NCI-H1694 (cell line): Measurements from ENCODE around the gene HCRTR2.
"Not testable (repeated sequence)": the region's sequence is repeated elsewhere in the genome, so short reads cannot be mapped to it uniquely, and the experiment has no call there.

Experiments
- DNase-seq: peaks from one replicate; lab custom pipeline; 2025; lab: John Stamatoyannopoulos, UW

Gene HCRTR2

GRCh38 chr6:55212156-55212555, 37.8 kb downstream of the HCRTR2 start:
- DNase-seq: no peak

DNA sequence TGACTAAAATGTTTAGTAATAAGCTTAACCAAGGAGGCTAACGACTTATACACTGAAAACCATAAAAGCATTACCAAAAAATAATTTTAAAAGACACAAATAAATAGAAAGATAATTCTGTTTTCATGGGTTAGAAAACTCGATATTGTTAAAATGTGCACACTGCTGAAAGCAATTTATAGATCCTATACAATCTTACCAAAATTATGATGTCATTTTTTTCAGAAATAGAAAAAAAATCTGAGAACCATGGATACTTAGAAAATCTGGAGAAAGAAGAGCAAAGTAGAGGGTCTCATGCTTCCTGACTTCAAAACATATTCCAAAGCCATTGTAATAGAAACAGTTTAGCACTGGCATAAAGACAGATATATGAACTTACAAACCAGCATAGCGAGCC, 46.6 kb downstream of the HCRTR2 start:
- DNase-seq: no peak

DNA sequence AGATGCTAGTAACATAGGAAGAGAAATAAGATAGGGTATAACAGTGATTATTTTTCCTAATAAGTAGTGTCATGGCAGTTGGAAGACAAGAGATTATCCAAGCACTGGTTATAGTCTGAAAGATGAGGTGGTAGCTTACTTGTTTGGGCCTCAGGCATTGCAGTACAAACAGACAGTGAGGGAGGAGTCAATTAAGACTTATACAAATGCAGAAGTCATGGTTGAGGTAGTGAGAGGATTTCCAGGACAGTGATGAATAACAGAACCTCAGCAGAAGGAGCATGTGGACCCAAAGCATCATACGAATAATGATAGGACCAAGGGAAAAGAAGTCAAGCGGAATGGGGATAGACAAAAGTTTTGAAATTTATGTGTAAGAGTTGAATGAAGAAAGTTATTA, 53.5 kb downstream of the HCRTR2 start:
- DNase-seq: no peak

DNA sequence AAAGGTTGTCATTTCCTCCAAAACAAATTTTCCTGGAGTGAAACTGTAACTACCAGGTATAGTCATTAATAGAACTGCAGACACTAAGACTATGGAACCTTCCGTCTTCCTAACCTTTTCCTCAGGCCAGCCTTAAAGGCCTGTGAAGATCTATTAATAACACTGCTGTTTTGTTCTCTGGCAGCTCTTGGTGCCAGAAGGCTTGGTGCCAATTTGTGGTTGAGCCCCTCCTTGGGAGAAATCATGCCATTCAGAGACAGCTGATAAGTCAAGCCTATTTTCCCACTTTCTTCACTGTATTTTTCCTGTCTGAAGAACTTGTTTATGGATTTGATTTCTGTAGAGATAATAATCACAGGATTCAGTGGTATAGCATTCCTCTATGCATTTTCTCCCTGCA, 64.8 kb downstream of the HCRTR2 start:
- no peak for DNase-seq

DNA sequence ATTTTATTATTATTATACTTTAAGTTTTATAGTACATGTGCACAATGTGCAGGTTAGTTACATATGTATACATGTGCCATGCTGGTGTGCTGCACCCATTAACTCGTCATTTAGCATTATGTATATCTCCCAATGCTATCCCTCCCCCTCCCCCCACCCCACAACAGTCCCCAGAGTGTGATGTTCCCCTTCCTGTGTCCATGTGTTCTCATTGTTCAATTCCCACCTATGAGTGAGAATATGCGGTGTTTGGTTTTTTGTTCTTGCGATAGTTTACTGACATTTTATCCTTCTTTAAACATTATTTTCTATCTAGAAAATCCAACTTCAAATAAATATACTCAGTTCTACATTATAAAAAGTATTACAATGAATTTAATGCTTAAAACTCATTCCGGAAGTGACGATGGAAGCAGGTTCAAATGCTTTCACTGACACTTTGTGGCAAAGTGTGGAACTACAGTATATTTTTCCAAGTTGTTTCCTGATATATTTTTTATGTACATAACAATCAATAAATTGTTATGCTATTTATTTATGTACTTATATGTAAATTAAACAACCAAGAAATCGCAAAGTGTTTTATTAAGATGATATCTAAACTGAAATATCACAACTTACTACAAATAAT, 66.8 kb downstream of the HCRTR2 start:
- not testable (repeated sequence) for DNase-seq

GRCh38 chr6:55250400-55250799, 76.1 kb downstream of the HCRTR2 start:
- DNase-seq: no peak

GRCh38 chr6:55255113-55255512, 80.8 kb downstream of the HCRTR2 start:
- DNase-seq: no peak

GRCh38 chr6:55260181-55260580, 85.9 kb downstream of the HCRTR2 start:
- DNase-seq: no peak

- DNase-seq: no peak
These were observed 91.2 kb downstream of the HCRTR2 start for GRCh38 chr6:55265409-55266114.

- DNase-seq: no peak
These were observed 92.6 kb downstream of the HCRTR2 start for GRCh38 chr6:55266896-55267295.

DNA sequence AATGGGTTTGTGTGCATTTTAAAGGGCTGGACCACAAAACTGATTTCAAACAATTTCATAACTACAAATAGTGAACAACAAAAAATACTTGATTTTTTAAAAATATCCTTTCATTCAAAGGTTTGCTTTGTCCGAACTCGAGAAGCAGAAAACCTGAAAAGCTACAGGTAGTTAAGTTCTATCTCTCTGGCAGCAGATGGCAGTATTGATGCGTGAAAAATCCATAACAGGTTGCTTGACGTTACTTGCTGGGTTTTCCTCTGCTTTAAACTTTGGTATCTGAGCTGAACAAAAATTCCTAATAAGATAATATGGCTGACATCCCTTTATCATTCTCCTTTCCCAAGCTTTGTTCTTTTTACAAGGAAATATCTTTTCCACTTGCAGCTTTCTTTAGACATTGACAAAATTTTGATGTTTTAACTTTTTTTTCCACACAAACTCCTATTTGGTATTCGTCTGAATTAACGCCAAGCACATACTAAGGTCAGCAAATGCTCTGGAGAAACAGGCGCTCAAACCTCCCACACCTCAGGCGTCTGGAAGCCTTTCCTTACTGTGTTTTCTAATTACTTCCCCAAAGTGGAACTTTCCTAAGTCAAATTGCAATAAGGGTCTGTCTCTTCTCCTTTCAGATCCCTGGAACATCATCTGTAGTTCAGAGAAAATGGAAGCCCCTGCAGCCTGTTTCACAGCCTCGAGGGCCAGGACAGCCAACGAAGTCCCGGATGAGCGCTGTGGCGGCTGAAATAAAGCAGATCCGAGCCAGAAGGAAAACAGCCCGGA, 102.6 kb downstream of the HCRTR2 start:
- peak; percentile 8 for DNase-seq

DNA sequence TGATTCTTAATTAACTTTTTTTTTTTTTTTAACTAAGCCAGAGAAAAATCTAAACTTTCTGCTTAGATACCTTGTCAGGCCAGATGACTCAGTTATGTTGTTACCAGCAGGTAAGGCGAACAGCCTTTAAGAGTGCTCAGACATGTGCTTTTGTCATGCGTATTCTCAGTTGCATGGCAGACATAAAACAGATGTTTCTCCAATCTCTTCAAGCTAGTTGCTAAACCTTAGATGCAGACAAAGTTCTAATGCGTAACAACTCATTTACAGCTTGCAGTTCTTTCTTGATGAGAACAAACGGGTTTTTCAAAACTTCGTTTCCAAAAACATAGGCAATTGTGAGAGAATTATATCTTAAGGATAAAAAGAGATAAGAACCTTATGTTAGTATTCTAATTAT, 103.3 kb downstream of the HCRTR2 start:
- DNase-seq: no peak

DNA sequence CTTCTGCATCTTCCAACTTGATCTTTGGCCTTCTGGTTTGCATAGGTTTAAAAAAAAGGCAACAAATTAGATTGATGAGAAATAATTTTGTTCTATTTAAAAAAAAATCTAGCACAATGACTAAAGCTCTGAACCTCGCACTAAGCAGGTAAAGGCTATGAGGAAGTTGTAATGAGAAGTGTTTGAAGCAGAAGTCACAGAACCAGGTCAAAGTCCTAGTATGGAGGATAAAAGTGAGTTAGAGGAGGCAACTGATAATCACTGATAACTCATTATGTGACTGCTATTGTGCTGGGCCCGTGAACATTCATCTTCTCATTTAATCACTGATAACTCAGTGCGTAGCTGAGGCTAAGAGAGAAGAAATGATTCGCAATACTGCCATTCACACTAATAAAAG, 106.9 kb downstream of the HCRTR2 start:
- DNase-seq: no peak

DNA sequence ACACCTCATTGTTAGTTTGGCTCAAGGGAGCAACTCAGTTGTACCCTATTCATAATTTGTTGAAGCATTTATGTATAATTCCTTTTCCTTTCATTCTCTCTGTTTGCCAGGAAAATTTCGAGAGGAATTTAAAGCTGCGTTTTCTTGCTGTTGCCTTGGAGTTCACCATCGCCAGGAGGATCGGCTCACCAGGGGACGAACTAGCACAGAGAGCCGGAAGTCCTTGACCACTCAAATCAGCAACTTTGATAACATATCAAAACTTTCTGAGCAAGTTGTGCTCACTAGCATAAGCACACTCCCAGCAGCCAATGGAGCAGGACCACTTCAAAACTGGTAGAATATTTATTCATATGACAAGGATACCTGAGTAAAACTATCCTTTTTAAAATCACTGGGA, 107.8 kb downstream of the HCRTR2 start:
- DNase-seq: no peak

DNA sequence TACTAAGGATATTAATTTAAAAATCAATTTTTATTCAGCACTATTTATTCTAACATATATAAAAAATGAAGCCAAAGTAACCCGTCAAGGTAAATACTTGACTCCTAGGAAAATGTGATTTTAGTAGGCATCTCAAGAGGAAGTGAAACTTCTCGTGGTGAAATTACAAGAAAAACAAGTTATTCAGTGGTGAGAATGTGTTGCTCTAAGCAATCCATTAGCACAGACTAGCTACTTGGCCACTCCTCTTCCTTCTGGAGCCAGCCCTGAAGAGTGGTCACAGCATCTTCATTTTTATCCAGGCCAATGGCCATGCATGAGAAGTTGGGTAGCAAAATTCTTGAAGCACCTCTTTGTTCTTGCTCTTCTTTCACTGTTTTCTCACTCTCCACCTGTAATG, 112.5 kb downstream of the HCRTR2 start:
- no peak for DNase-seq

- DNase-seq: no peak
These were observed 116.4 kb downstream of the HCRTR2 start for GRCh38 chr6:55290736-55291135.

GRCh38 chr6:55293116-55293515, 118.8 kb downstream of the HCRTR2 start:
- DNase-seq: no peak

DNA sequence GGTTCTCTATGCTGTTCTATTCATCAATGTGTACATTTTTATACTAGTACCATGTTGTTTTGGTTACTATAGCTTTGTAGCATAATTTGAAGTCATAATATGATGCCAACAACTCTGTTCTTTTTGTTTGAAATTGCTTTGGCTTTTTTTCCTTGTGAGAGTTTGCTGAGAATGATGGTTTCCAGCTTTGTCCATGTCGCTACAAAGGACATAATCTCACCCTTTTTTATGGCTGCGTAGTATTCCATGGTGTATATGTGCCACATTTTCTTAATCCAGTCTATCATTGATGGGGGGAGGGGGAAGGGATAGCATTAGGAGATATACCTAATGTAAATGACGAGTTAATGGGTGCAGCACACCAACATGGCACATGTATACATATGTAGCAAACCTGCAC, 122.9 kb downstream of the HCRTR2 start:
- not testable (repeated sequence) for DNase-seq

DNA sequence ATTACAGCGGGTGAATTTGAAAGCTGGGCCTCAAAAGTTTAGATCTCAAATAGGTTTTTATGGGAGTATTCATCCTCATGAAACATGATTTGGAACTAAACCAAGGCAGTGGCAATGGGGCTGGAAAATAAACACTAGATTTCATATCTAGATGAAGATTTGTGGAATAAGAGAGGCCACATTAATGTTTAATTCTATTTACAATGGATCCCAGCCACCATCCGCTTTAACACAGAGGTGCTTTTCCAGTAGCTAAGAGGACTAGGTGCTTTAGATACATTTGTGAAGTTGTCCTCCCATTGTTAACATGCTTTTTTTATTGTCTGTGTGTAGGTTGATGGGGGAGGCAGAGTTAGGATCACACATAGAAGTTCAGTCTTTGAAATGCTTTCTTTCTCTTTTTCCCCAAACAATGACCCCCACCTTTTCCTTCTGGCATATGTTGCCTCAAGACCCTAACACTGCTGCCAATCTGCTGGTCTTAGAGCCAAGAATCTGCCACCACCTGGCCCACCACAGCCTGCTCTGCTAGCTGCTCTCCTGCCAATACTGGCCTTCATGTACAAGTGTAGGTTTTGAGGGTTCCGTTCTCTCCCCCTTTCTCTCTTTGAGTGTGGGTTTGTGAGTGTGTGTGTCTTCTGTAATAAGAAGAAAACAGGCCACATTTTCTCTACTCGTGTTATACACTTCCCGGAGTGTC, 125.1 kb downstream of the HCRTR2 start:
- DNase-seq: no peak

- DNase-seq: no peak
These were observed 130.4 kb downstream of the HCRTR2 start for GRCh38 chr6:55304747-55305146.

GRCh38 chr6:55319961-55320695, 145.8 kb downstream of the HCRTR2 start:
- DNase-seq: no peak

- DNase-seq: no peak
These were observed 146.4 kb downstream of the HCRTR2 start for GRCh38 chr6:55320696-55321086.
